Esophagus muscularis mucosa (tissue), 4 donors: Measurements from ENCODE around the gene HOXD4. TPM values are rescaled to one million over a fixed set of nuclear protein-coding genes. Genes with fewer than 3 reads are reported as not detected.

Experiments used
- DNase-seq: peaks from one replicate; pipeline ENCODE4 v3.0.0-alpha.2; 2017; ENCODE audit errors: extremely low spot score
- H3K27ac ChIP-seq, 4 donors: fragments of 200-600 bp; sonication (generic); replicated peaks in 1 of 4; 1 replicate in 3 of 4; 2 replicates in 1 of 4; pipeline ENCODE4 v1.5.1; 2016 to 2019; ENCODE audit warnings: mild to moderate bottlenecking in 1 of 4
- H3K27me3 ChIP-seq, 4 donors: fragments of 200-600 bp; sonication (generic); one replicate each; pipeline versions ENCODE4 v1.5.1 to v1.6.0; 2016 to 2019
- H3K36me3 ChIP-seq, 4 donors: fragments of 200-600 bp; sonication (generic); one replicate each; pipeline ENCODE4 v1.5.1; 2016 to 2019
- H3K4me1 ChIP-seq, 4 donors: fragments of 200-600 bp; sonication (generic); one replicate each; pipeline ENCODE4 v1.5.1; 2016 to 2019
- H3K4me3 ChIP-seq, 4 donors: fragments of 200-600 bp; sonication (generic); 1 replicate in 2 of 4; 2 replicates in 2 of 4; pipeline ENCODE4 v1.5.1; 2016 to 2019; ENCODE audit warnings: mild to moderate bottlenecking in 4 of 4, moderate library complexity in 1 of 4
- H3K9me3 ChIP-seq, 4 donors: fragments of 200-600 bp; sonication (generic); 1 replicate in 3 of 4; 2 replicates in 1 of 4; pipeline ENCODE4 v1.5.1; 2016 to 2019
- CTCF ChIP-seq, 3 experiments: fragments of 200-600 bp in 2 of 3; fragments of 450-650 bp in 1 of 3; sonication (generic) in 2 of 3; IDR thresholded peaks; one replicate each; pipeline ENCODE4 v1.5.1; 2017 to 2019; ENCODE audit warnings: antibody characterized with exemption in 3 of 3, mild to moderate bottlenecking in 2 of 3, moderate library complexity in 1 of 3
- EP300 ChIP-seq: sonication (generic); formaldehyde crosslinking; IDR thresholded peaks from one replicate; pipeline ENCODE4 v1.6.1; 2017; ENCODE audit warnings: antibody characterized with exemption
- POLR2A ChIP-seq: fragments of 450-650 bp; IDR thresholded peaks from one replicate; pipeline ENCODE4 v1.6.1; 2017; ENCODE audit warnings: antibody characterized with exemption, moderate library complexity, mild to moderate bottlenecking, low read depth
- POLR2AphosphoS5 ChIP-seq, 2 donors: sonication (generic); formaldehyde crosslinking; IDR thresholded peaks; one replicate each; pipeline ENCODE4 v1.6.1; 2017; ENCODE audit warnings: antibody characterized with exemption in 2 of 2
- WGBS: methylation state at CpG from one replicate; pipeline ENCODE4 v1.1.5; 2018; 5-methylcytosine and 5-hydroxymethylcytosine counted together
- intact Hi-C: fragments of 100-400 bp; cut with DNase I; formaldehyde crosslinking; loops from one replicate; pipeline ENCODE4 v1.15.1; 2023
- total RNA-seq, 4 donors: library from RNA; depleted of rRNA; stranded (reverse); fragments of >200 nt; gene quantifications; one replicate each; pipeline versions ENCODE4 v1.1.0 to v1.2.1, GENCODE V29; 2016

HOXD4 gene
- total RNA-seq, 4 donors from 2014 or later: 0.66 to 2.9 (median 1.9) TPM

DNA sequence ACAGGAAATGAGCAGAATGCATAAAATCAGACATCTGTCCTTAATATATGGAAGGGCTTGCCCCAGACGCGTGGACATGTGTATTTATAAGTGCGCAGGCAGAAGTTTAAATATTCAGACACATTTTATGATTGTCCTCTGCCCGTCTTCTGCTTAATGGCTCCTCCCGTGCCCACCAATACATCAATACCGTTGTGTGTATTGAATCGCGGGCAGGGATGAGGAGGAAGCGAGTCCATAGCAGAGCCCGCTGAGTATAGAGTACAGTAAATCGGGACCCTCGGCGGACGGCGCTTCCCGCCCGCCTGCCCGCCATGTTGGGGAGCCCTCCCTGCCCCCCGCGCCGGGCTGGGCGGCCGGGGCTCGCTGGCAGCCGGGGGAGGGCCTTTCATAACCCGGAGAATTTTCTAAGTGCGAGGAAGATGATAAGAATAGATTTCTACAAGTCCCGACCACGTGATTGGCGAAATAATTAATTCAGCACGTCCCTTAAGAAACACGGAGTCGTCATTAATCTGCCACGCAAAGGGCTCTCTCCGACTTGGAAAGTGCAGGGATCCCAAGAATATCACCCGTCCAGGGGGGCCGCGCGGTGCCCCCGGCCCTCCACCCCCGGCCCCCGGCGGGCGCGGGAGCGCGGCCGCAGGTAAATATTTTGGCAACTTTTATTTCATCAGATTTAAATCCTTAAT, 5.6 kb downstream of the HOXD4 start, which contains the start of gene HOXD3:
Gene HOXD3 (plus strand): TSS at position 501 of the 692 bp plus-strand sequence. CDS start 11,808 bp downstream, outside the sequence.
- no peak within 1 kb of the TSS for H3K27ac ChIP-seq

GRCh38 chr2:176157499-176158185, 6.3 kb downstream of the HOXD4 start:
- Histone ChIP-seq H3K27me3 (peaks cover 7 to 100% (median 73%) of the 10 kb centered on the region in 4 donors), H3K4me3 (peak overlapping the region; percentile 19 to 29 (median 26)), H3K4me1 (peaks cover 17 to 59% (median 47%) of the 10 kb centered on the region in 4 donors), H3K9me3 (no peaks in the 10 kb centered on the region), H3K27ac (no peak overlapping the region), H3K36me3 (no peaks in the 10 kb centered on the region)
- WGBS: 5% methylated on average over 42 of the region's 43 CpGs
- TF ChIP-seq POLR2A (no peak), POLR2AphosphoS5 (IDR thresholded peaks at IDR 0.05) (no peak), CTCF (IDR thresholded peaks at IDR 0.05) (no peak), EP300 (no peak)
- intact Hi-C loops: no loop called here
- DNase-seq: no peak

More for the DNA sequence above, 5.6 kb downstream of the HOXD4 start, which contains the start of gene HOXD3:
- intact Hi-C loops: no loop called here
- no peaks in the 10 kb centered on the region for H3K36me3 ChIP-seq
- no peak for DNase-seq
- TF ChIP-seq POLR2A: no peak
- TF ChIP-seq POLR2AphosphoS5 (IDR thresholded peaks at IDR 0.05): no peak
- no peaks in the 10 kb centered on the region for H3K9me3 ChIP-seq
- 12% methylated on average over 39 of the region's 48 CpGs for WGBS
- H3K4me1 ChIP-seq: peaks cover 17 to 60% (median 50%) of the 10 kb centered on the region in 4 donors
- peak within 1 kb of the TSS; percentile 19 to 29 (median 26) for H3K4me3 ChIP-seq
- peaks cover 7 to 100% (median 72%) of the 10 kb centered on the region in 4 donors for H3K27me3 ChIP-seq

DNA sequence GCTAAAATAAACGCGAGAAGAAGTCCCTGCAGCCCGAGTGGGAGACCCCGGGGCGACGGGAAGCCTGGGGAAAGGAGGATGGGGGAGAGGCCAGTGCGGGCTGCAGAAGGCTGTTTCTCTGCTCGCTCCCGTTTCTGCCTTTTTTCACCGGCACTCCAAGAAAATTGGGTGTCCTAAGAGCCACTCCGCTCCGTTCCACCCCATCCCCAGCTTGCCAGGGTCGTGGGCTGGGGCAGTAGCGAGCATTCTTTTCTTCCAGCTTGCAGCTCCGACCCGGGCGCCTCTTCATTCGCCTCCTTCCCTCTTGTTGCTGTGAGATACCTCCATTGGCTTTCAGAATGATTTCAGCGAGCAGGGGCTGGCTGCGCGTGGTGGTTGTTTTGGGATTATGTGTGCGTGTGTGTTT, 6.8 kb downstream of the HOXD4 start:
- no peaks in the 10 kb centered on the region for H3K9me3 ChIP-seq
- H3K4me1 ChIP-seq: peaks cover 17 to 58% (median 47%) of the 10 kb centered on the region in 4 donors
- peaks cover 7 to 100% (median 73%) of the 10 kb centered on the region in 4 donors for H3K27me3 ChIP-seq
- intact Hi-C loops: no loop called here
- TF ChIP-seq POLR2AphosphoS5 (IDR thresholded peaks at IDR 0.05) (no peak), EP300 (no peak), CTCF (IDR thresholded peaks at IDR 0.05) (no peak)
- no peaks in the 10 kb centered on the region for H3K36me3 ChIP-seq
- DNase-seq: no peak
- no peak overlapping the region for H3K27ac ChIP-seq
- no peak overlapping the region for H3K4me3 ChIP-seq
- 17% methylated on average over 22 of the region's 22 CpGs for WGBS

DNA sequence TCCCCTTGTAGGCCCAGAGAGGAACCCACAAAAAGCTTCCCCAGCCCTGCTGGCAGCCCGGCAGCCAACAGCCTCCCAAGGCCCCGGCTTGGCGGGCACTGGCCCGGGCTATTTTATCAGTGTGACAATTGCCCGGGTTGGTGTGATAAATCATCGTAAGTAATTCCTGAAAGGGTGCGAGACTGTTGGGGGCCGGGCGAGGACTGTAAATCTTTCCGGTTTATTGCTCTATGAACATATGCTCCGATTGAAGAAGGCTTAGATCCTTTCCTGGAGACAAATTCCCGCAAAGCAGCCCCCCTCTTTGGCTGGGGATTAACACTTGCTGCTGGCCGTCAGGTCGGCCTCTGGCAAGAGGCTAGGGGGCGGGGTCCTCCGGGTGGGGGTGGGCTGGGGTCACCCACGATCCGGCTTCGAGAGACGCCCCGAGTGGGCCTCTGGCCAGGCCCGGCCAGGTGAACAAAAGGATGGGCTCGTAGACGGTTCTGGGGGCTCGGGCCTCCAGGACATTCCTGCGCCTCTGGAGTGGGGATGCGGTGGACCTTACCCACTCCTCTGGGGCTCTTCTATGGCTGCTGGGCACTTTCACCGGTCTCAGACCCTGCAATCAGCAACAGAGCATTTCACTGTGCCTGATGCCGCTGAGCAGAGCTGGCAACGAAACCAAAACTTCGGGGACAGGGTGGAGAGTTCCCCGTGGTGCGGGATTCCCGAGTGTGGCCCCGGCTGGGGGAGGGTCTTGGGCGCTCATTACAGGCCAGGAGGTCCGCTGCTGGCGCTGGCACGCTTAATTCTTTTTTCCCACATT, 7.7 kb downstream of the HOXD4 start:
- H3K4me3 ChIP-seq: no peak overlapping the region
- H3K4me1 ChIP-seq: peaks cover 17 to 58% (median 47%) of the 10 kb centered on the region in 4 donors
- H3K27ac ChIP-seq: no peak overlapping the region
- intact Hi-C loops: no loop called here
- DNase-seq: no peak
- 23% methylated on average over 24 of the region's 39 CpGs for WGBS
- no peak for TF ChIP-seq POLR2AphosphoS5 (IDR thresholded peaks at IDR 0.05)
- no peak for TF ChIP-seq EP300
- TF ChIP-seq POLR2A: no peak
- TF ChIP-seq CTCF (IDR thresholded peaks at IDR 0.05): no peak
- no peaks in the 10 kb centered on the region for H3K36me3 ChIP-seq
- H3K9me3 ChIP-seq: no peaks in the 10 kb centered on the region
- H3K27me3 ChIP-seq: peaks cover 7 to 100% (median 78%) of the 10 kb centered on the region in 4 donors
